ENCODE data around the gene INSC. TPM values are rescaled to one million over a fixed set of nuclear protein-coding genes. Genes with fewer than 3 reads are reported as not detected.

Gene INSC
- total and polyA plus RNA-seq, 9 of the 15 experiments (the other 6 are each of a cell fraction or from before 2014, with no cell fraction given), result not detected

- Histone ChIP-seq H3K27ac (ENCODE audit: extremely low read depth, low read depth, low read length) (no peak overlapping the region), H3K79me2 (ENCODE audit: control insufficient read depth, insufficient read depth, low read length) (no peaks in the 10 kb centered on the region), H2AFZ (ENCODE audit: low read depth, low read length) (no peak overlapping the region), H4K20me1 (replicated peaks; ENCODE audit: control insufficient read depth, insufficient read depth, low read length) (no peaks in the 10 kb centered on the region), H3K9me3 (replicated peaks; ENCODE audit: control insufficient read depth, insufficient read depth, low read depth, low read length) (no peaks in the 10 kb centered on the region), H3K36me3 (ENCODE audit: control insufficient read depth, insufficient read depth, low read length) (no peaks in the 10 kb centered on the region), H3K4me2 (ENCODE audit: insufficient read depth, low read length) (no peak overlapping the region), H3K9me1 (ENCODE audit: control insufficient read depth, insufficient read depth, low read length) (no peaks in the 10 kb centered on the region), H3K9ac (ENCODE audit: insufficient read depth in 1 of 2, low read depth in 2 of 2, low read length in 2 of 2) (no peak overlapping the region), H3K4me3 (no peak overlapping the region), H3K27me3 (ENCODE audit: control insufficient read depth in 2 of 2, insufficient read depth in 2 of 2, low read length in 2 of 2) (peaks cover 3 to 31% of the 10 kb centered on the region in 2 experiments; a peak in 4 of 5 replicates), H3K4me1 (replicated peaks in 1 of 2; ENCODE audit: control insufficient read depth in 2 of 2, insufficient read depth in 2 of 2, low read length in 2 of 2) (peaks cover 0 to 11% of the 10 kb centered on the region in 2 experiments; a peak in 2 of 5 replicates)
- 5% methylated on average over 30 of the region's 32 CpGs for WGBS (ENCODE audit: insufficient coverage, low coverage, missing lambda C conversion rate)
- in situ Hi-C loops (cut with MboI), result no loop called here
- ChIA-PET POLR2A (no interaction called here), CTCF (ENCODE audit: low intra/inter-chr PET ratio) (no interaction called here)
- FAIRE-seq, result no peak
- BruUV-seq (replicated peaks), result no TSS peak
- TF ChIP-seq ZSCAN32 (CRISPR knock-in tag; IDR thresholded peaks at IDR 0.05) (no peak), ZNF263 (CRISPR knock-in tag; IDR thresholded peaks at IDR 0.05; ENCODE audit: borderline replicate concordance) (no peak), RBM14 (IDR thresholded peaks at IDR 0.05; ENCODE audit: borderline replicate concordance, insufficient read depth, low read depth, low read length) (no peak), SMAD2 (IDR thresholded peaks at IDR 0.05; ENCODE audit: low read depth, low read length) (no peak), FOXM1 (IDR thresholded peaks at IDR 0.05; ENCODE audit: low read depth) (no peak), FOXM1 (CRISPR knock-in tag; IDR thresholded peaks at IDR 0.05; ENCODE audit: low read depth) (no peak), RBFOX2 (IDR thresholded peaks at IDR 0.05; ENCODE audit: low read depth, low read length) (no peak), ZNF124 (CRISPR knock-in tag; IDR thresholded peaks at IDR 0.05) (no peak)
- TF ChIP-seq, protein P1, sequence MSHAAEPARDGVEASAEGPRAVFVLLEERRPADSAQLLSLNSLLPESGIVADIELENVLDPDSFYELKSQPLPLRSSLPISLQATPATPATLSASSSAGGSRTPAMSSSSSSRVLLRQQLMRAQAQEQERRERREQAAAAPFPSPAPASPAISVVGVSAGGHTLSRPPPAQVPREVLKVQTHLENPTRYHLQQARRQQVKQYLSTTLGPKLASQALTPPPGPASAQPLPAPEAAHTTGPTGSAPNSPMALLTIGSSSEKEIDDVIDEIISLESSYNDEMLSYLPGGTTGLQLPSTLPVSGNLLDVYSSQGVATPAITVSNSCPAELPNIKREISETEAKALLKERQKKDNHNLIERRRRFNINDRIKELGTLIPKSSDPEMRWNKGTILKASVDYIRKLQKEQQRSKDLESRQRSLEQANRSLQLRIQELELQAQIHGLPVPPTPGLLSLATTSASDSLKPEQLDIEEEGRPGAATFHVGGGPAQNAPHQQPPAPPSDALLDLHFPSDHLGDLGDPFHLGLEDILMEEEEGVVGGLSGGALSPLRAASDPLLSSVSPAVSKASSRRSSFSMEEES (CRISPR knock-in tag; IDR thresholded peaks at IDR 0.05), result no peak
- no peak for DNase-seq (ENCODE audit: extremely low read depth in 1 of 4, low spot score in 3 of 4)
- intact Hi-C loops (cut with micrococcal nuclease), result loop anchor here (10.0 kb wide), 1 partner anchor 277 kb away; no protein-coding TSS in a partner anchor
- ATAC-seq, result no peak
Observed at GRCh38 chr11:15071556-15072255, 43.0 kb upstream of the INSC start.
